Peyer's patch (tissue), 4 donors: Measurements from ENCODE around the gene NUP42. TPM values are rescaled to one million over a fixed set of nuclear protein-coding genes. Genes with fewer than 3 reads are reported as not detected.

ENCODE experiments used
- DNase-seq, 3 donors: peaks; one replicate each; pipeline ENCODE4 v3.0.0-alpha.2; 2017 to 2019
- H3K27ac ChIP-seq, 4 donors: fragments of 200-600 bp; sonication (generic); one replicate each; pipeline ENCODE4 v1.5.1; 2016 to 2019
- H3K27me3 ChIP-seq, 2 donors: fragments of 200-600 bp; sonication (generic); one replicate each; pipeline ENCODE4 v1.5.1; 2019
- H3K36me3 ChIP-seq, 3 donors: fragments of 200-600 bp; sonication (generic); one replicate each; pipeline ENCODE4 v1.5.1; 2016 to 2019
- H3K4me1 ChIP-seq, 4 donors: fragments of 200-600 bp; sonication (generic); one replicate each; pipeline ENCODE4 v1.5.1; 2016 to 2019
- H3K4me3 ChIP-seq, 4 donors: fragments of 200-600 bp; sonication (generic); 1 replicate in 3 of 4; 2 replicates in 1 of 4; pipeline ENCODE4 v1.5.1; 2016 to 2019; ENCODE audit warnings: mild to moderate bottlenecking in 1 of 4
- H3K9me3 ChIP-seq, 4 donors: fragments of 200-600 bp; sonication (generic); one replicate each; pipeline ENCODE4 v1.5.1; 2016 to 2019; ENCODE audit warnings: mild to moderate bottlenecking in 1 of 4
- CTCF ChIP-seq, 6 experiments: fragments of 450-650 bp in 4 of 6; fragments of 200-600 bp in 2 of 6; sonication (generic) in 1 of 6; IDR thresholded peaks; one replicate each; pipeline ENCODE4 v1.5.1; 2017 to 2019; ENCODE audit warnings: antibody characterized with exemption in 6 of 6, mild to moderate bottlenecking in 3 of 6, moderate library complexity in 1 of 6
- POLR2A ChIP-seq, 2 donors: fragments of 450-650 bp; IDR thresholded peaks; one replicate each; pipeline ENCODE4 v1.5.1; 2017; ENCODE audit warnings: antibody characterized with exemption in 2 of 2, mild to moderate bottlenecking in 2 of 2, moderate library complexity in 2 of 2
- total RNA-seq, 4 donors: library from RNA; depleted of rRNA; stranded (reverse); fragments of >200 nt; gene quantifications; one replicate each; pipeline ENCODE4 v1.1.0, GENCODE V29; 2016

The NUP42 gene, protein sequence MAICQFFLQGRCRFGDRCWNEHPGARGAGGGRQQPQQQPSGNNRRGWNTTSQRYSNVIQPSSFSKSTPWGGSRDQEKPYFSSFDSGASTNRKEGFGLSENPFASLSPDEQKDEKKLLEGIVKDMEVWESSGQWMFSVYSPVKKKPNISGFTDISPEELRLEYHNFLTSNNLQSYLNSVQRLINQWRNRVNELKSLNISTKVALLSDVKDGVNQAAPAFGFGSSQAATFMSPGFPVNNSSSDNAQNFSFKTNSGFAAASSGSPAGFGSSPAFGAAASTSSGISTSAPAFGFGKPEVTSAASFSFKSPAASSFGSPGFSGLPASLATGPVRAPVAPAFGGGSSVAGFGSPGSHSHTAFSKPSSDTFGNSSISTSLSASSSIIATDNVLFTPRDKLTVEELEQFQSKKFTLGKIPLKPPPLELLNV
- 10 to 100 TPM; 23.1 to 92.1 (median 53.7) TPM for total RNA-seq

DNA sequence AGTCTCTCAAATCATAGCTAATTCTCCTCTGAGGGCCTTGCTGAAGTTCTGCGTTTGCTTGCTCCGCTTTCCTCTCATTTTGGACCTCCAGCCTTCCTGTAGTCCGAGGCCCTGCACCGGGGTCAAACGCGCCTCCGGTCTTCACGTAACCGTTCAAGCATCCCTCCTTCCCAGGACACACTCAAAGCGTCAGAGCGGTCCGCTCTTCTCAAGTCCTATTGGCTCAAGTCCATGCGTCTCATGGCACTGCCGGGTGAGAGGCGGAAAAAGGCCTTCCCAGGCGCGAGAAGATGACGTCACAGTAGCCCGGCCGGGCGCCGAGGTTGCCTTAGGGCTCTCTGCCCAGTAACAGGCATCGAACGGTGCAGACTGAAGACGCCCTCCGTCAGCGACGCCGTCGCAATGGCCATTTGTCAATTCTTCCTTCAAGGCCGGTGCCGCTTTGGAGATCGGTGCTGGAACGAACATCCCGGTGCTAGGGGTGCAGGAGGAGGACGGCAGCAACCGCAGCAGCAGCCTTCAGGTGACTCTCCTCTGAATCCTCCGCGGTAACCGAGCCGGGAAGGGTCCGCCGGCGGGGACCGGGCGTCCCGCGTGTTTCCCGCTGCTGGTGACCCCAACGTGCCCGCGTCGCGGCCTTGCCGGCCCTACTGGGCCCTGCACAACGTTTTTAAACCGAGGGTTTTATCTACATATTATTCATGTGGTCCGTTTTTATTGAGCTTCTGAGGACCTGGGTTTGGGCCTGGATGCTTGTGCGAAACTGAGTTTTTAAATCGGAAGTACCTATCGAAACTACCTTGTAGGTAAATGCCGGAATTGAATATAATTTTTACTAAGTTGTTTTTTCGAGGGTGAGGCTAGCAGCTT, at the start of gene NUP42:
TSS of gene NUP42 (plus strand) at position 365 of the 870 bp plus-strand sequence. CDS start at position 403, 38 bp downstream.
- H3K4me3 ChIP-seq = peak within 1 kb of the TSS; percentile 63 to 85 (median 78)
- H3K4me1 ChIP-seq = peaks cover 0 to 12% (median 6%) of the 10 kb centered on the region in 4 donors
- no peaks in the 10 kb centered on the region for H3K27me3 ChIP-seq
- TF ChIP-seq CTCF (IDR thresholded peaks at IDR 0.05) = no peak
- peak; percentile 58 to 79 for TF ChIP-seq POLR2A (IDR thresholded peaks at IDR 0.05)
- H3K27ac ChIP-seq = peak within 1 kb of the TSS; percentile 83 to 94 (median 91)
- H3K36me3 ChIP-seq = peaks cover 0 to 16% (median 0%) of the 10 kb centered on the region in 3 donors
- DNase-seq = peak; percentile 93 to 99 (median 97)
- no peaks in the 10 kb centered on the region for H3K9me3 ChIP-seq

- H3K4me1 ChIP-seq = no peaks in the 10 kb centered on the region
Measured at GRCh38 chr7:23133797-23134196, 48.1 kb upstream of the NUP42 start.

GRCh38 chr7:23135755-23136154, 46.1 kb upstream of the NUP42 start:
- DNase-seq = no peak
- Histone ChIP-seq H3K9me3 (no peaks in the 10 kb centered on the region), H3K27ac (no peak overlapping the region), H3K36me3 (peaks cover 0 to under 1% (median 0%) of the 10 kb centered on the region in 3 donors), H3K27me3 (no peaks in the 10 kb centered on the region), H3K4me1 (no peaks in the 10 kb centered on the region), H3K4me3 (no peak overlapping the region)
- TF ChIP-seq POLR2A (IDR thresholded peaks at IDR 0.05) (no peak), CTCF (IDR thresholded peaks at IDR 0.05) (no peak)

More at GRCh38 chr7:23133797-23134196, 48.1 kb upstream of the NUP42 start:
- DNase-seq = no peak
- no peak overlapping the region for H3K4me3 ChIP-seq
- no peaks in the 10 kb centered on the region for H3K9me3 ChIP-seq
- H3K27me3 ChIP-seq = no peaks in the 10 kb centered on the region
- no peak overlapping the region for H3K27ac ChIP-seq
- TF ChIP-seq POLR2A (IDR thresholded peaks at IDR 0.05) (no peak), CTCF (IDR thresholded peaks at IDR 0.05) (no peak)
- H3K36me3 ChIP-seq = no peaks in the 10 kb centered on the region

GRCh38 chr7:23136216-23136615, 45.6 kb upstream of the NUP42 start:
- TF ChIP-seq POLR2A (IDR thresholded peaks at IDR 0.05) (no peak), CTCF (IDR thresholded peaks at IDR 0.05) (no peak)
- no peak for DNase-seq
- H3K27ac ChIP-seq = no peak overlapping the region
- H3K9me3 ChIP-seq = no peaks in the 10 kb centered on the region
- no peaks in the 10 kb centered on the region for H3K27me3 ChIP-seq
- peaks cover 0 to 5% (median 0%) of the 10 kb centered on the region in 3 donors for H3K36me3 ChIP-seq
- H3K4me3 ChIP-seq = no peak overlapping the region
- H3K4me1 ChIP-seq = no peaks in the 10 kb centered on the region

GRCh38 chr7:23157679-23158078, 24.2 kb upstream of the NUP42 start:
- Histone ChIP-seq H3K4me3 (no peak overlapping the region), H3K36me3 (peaks cover 0 to 10% (median 0%) of the 10 kb centered on the region in 3 donors), H3K4me1 (no peaks in the 10 kb centered on the region), H3K27me3 (no peaks in the 10 kb centered on the region), H3K27ac (no peak overlapping the region), H3K9me3 (no peaks in the 10 kb centered on the region)
- DNase-seq = no peak
- TF ChIP-seq POLR2A (IDR thresholded peaks at IDR 0.05) (no peak), CTCF (IDR thresholded peaks at IDR 0.05) (no peak)
